GM12878 (cell line): Measurements from ENCODE around the gene STXBP3. TPM values are rescaled to one million over a fixed set of nuclear protein-coding genes. Genes with fewer than 3 reads are reported as not detected.

Experiments used
- ATAC-seq: fragments of 200-7000 bp; cut with Tn5 transposase; 3 replicates; pipeline ENCODE4 v1.9.1; 2020; ENCODE audit warnings: mild to moderate bottlenecking, moderate library complexity
- BruUV-seq: library from RNA; stranded (reverse); fragments of 400-500 nt; replicated peaks from 2 replicates; lab custom pipeline; 2021; lab: Mats Ljungman, UMichigan
- CTCF ChIA-PET: fragments of 300-600 bp; sonication (Branson Sonifier 250); formaldehyde crosslinking; extraction: SDS; loops from one replicate; lab custom pipeline; 2021; ENCODE audit warnings: inconsistent platforms; lab: Yijun Ruan, JAX
- POLR2A ChIA-PET: fragments of 350-600 bp; formaldehyde crosslinking; extraction: SDS; loops from one replicate; lab custom pipeline; 2021; ENCODE audit warnings: inconsistent platforms; lab: Charles Lee
- RAD21 ChIA-PET: fragments of 300-600 bp; sonication (Branson Sonifier 250); formaldehyde crosslinking; loops from one replicate; lab custom pipeline; 2023; ENCODE audit warnings: antibody characterized with exemption; ENCODE audit not compliant: unreplicated experiment; lab: Charles Lee
- SMC1A ChIA-PET: fragments of 300-600 bp; sonication (Branson Sonifier 250); formaldehyde crosslinking; loops from one replicate; lab custom pipeline; 2023; ENCODE audit not compliant: unreplicated experiment, uncharacterized antibody; lab: Charles Lee
- DNase-seq: peaks from one replicate; pipeline ENCODE4 v3.0.0-alpha.2; 2011; ENCODE audit warnings: low read depth, low spot score
- FAIRE-seq: peaks from 3 replicates; lab custom pipeline; 2011; peaks lifted over from hg19 to GRCh38; lab: Jason Lieb, UNC
- H2AFZ ChIP-seq: 2 replicates; pipeline ENCODE4 v1.6.0; 2011; ENCODE audit warnings: low read depth, low read length, control low read depth; ENCODE audit not compliant: control insufficient read depth
- H3K27ac ChIP-seq: 2 replicates; pipeline ENCODE4 v1.5.1; 2011; ENCODE audit warnings: control low read depth; ENCODE audit not compliant: control insufficient read depth, insufficient read depth
- H3K27me3 ChIP-seq, 2 experiments: replicated peaks in 1 of 2; 2 replicates each; pipeline versions ENCODE4 v1.6.0 to v1.6.1; 2011; ENCODE audit warnings: low read length in 1 of 2; ENCODE audit not compliant: control insufficient read depth in 2 of 2, insufficient read depth in 2 of 2
- H3K36me3 ChIP-seq, 2 experiments: 2 replicates each; pipeline ENCODE4 v1.5.1; 2011; ENCODE audit warnings: low read length in 1 of 2; ENCODE audit not compliant: control insufficient read depth in 2 of 2, insufficient read depth in 2 of 2
- H3K4me1 ChIP-seq: 2 replicates; pipeline ENCODE4 v1.6.1; 2011; ENCODE audit warnings: mild to moderate bottlenecking, low read length, moderate library complexity, mixed read lengths; ENCODE audit not compliant: control insufficient read depth, insufficient read depth
- H3K4me2 ChIP-seq: 2 replicates; pipeline ENCODE4 v1.6.0; 2011; ENCODE audit warnings: control low read depth; ENCODE audit not compliant: control insufficient read depth, insufficient read depth
- H3K4me3 ChIP-seq: fragments of 200-600 bp; sonication (generic); 2 replicates; pipeline ENCODE4 v1.5.1; 2016
- H3K79me2 ChIP-seq: 2 replicates; pipeline ENCODE4 v1.6.0; 2011; ENCODE audit warnings: low read length; ENCODE audit not compliant: control insufficient read depth, insufficient read depth
- H3K9ac ChIP-seq: 2 replicates; pipeline ENCODE4 v1.8.0; 2011; ENCODE audit warnings: low read length, control low read depth, mixed read lengths; ENCODE audit not compliant: control insufficient read depth, insufficient read depth
- H3K9me3 ChIP-seq: replicated peaks from 3 replicates; pipeline ENCODE4 v1.5.1; 2011; ENCODE audit warnings: mild to moderate bottlenecking, low read length; ENCODE audit not compliant: control insufficient read depth, insufficient read depth
- H4K20me1 ChIP-seq: 2 replicates; pipeline ENCODE4 v1.6.0; 2011; ENCODE audit not compliant: control insufficient read depth, insufficient read depth
- ATF3 ChIP-seq: IDR thresholded peaks from 2 replicates; pipeline ENCODE4 v1.6.1; 2011; ENCODE audit warnings: low read depth, mild to moderate bottlenecking, low read length, moderate library complexity, borderline replicate concordance; ENCODE audit errors: extremely low read depth
- BCL3 ChIP-seq: IDR thresholded peaks from 2 replicates; pipeline ENCODE4 v1.6.1; 2011; ENCODE audit warnings: borderline replicate concordance, low read depth, mild to moderate bottlenecking, moderate library complexity, low read length; ENCODE audit not compliant: insufficient read depth, poor library complexity, severe bottlenecking
- BRCA1 ChIP-seq: IDR thresholded peaks from 2 replicates; pipeline ENCODE4 v1.6.1; 2011; ENCODE audit warnings: low read depth, low read length, improper control_type of control experiment
- CREM ChIP-seq: IDR thresholded peaks from 2 replicates; pipeline ENCODE4 v1.6.1; 2014; ENCODE audit warnings: antibody characterized with exemption, low read depth
- EGR1 ChIP-seq, 2 experiments: IDR thresholded peaks; 1 replicate in 1 of 2; 2 replicates in 1 of 2; pipeline ENCODE4 v1.6.1; 2011 to 2012; ENCODE audit warnings: low read depth in 2 of 2, low read length in 2 of 2, borderline replicate concordance in 1 of 2, mild to moderate bottlenecking in 1 of 2, moderate library complexity in 1 of 2
- HCFC1 ChIP-seq: fragments of 150-350 bp; IDR thresholded peaks from 2 replicates; pipeline ENCODE4 v1.6.1; 2014; ENCODE audit warnings: low read length
- HDAC2 ChIP-seq: fragments of 200-600 bp; sonication (generic); IDR thresholded peaks from 2 replicates; pipeline ENCODE4 v1.6.1; 2017
- NFYB ChIP-seq: IDR thresholded peaks from 2 replicates; pipeline ENCODE4 v1.6.1; 2011; ENCODE audit warnings: low read depth, mild to moderate bottlenecking, low read length, improper control_type of control experiment, moderate library complexity; ENCODE audit not compliant: insufficient read depth
- NR2C1 ChIP-seq: fragments of 450-650 bp; IDR thresholded peaks from 2 replicates; pipeline ENCODE4 v1.6.1; 2017; ENCODE audit warnings: antibody characterized with exemption, mild to moderate bottlenecking, moderate library complexity
- PBX3 ChIP-seq: IDR thresholded peaks from 2 replicates; pipeline ENCODE4 v1.6.1; 2011; ENCODE audit warnings: mild to moderate bottlenecking, low read depth, low read length, moderate library complexity; ENCODE audit not compliant: insufficient replicate concordance
- POLR2A ChIP-seq: IDR thresholded peaks from 2 replicates; pipeline ENCODE4 v1.6.1; 2011; ENCODE audit warnings: low read depth, mild to moderate bottlenecking, low read length
- POLR2AphosphoS5 ChIP-seq: IDR thresholded peaks from 2 replicates; pipeline ENCODE4 v1.6.1; 2011; ENCODE audit warnings: mild to moderate bottlenecking, low read length, inconsistent platforms
- RUNX3 ChIP-seq: IDR thresholded peaks from 2 replicates; pipeline ENCODE4 v1.6.1; 2012; ENCODE audit warnings: low read length, inconsistent platforms
- SMC3 ChIP-seq: IDR thresholded peaks from 2 replicates; pipeline ENCODE4 v1.6.1; 2011; ENCODE audit warnings: low read length, improper control_type of control experiment, borderline replicate concordance
- TCF12 ChIP-seq: IDR thresholded peaks from 2 replicates; pipeline ENCODE4 v1.6.1; 2011; ENCODE audit warnings: low read depth, mild to moderate bottlenecking, low read length
- YBX1 ChIP-seq: fragments of 450-650 bp; IDR thresholded peaks from 2 replicates; pipeline ENCODE4 v1.6.1; 2016; ENCODE audit warnings: antibody characterized with exemption
- YY1 ChIP-seq: IDR thresholded peaks from 2 replicates; pipeline ENCODE4 v1.6.1; 2011; ENCODE audit warnings: low read depth, mild to moderate bottlenecking, low read length
- ZBTB4 ChIP-seq: fragments of 450-650 bp; formaldehyde crosslinking; IDR thresholded peaks from 2 replicates; pipeline ENCODE4 v1.4.0; 2022; ENCODE audit warnings: mild to moderate bottlenecking, moderate library complexity
- ZZZ3 ChIP-seq: IDR thresholded peaks from 2 replicates; pipeline ENCODE4 v1.6.1; 2011; ENCODE audit warnings: low read depth; ENCODE audit not compliant: control insufficient read depth, insufficient read length
- WGBS: methylation state at CpG from one replicate; pipeline ENCODE4 v1.1.6; 2016; ENCODE audit warnings: low lambda C conversion rate; ENCODE audit not compliant: insufficient replicate concordance, insufficient coverage; ENCODE audit errors: missing lambda C conversion rate; 5-methylcytosine and 5-hydroxymethylcytosine counted together
- in situ Hi-C: fragments of 300-500 bp; cut with MboI; formaldehyde crosslinking; loops from 9 replicates; pipeline ENCODE4 v1.14.3; 2018; ENCODE audit warnings: mixed read lengths
- intact Hi-C: fragments of 100-400 bp; cut with micrococcal nuclease; formaldehyde crosslinking; loops from one replicate; pipeline ENCODE4 v1.14.2; 2022; ENCODE audit not compliant: unreplicated experiment
- polyA plus RNA-seq, 11 experiments: library from polyadenylated mRNA; depleted of rRNA in 4 of 11; unstranded in 6 of 11; stranded (reverse) in 5 of 11; fragments of >200 nt; fragmentation: Nextera tagmentation in 4 of 11; fragmentation: Illumina TruSeq in 1 of 11; extraction: Ambion mirVana in 4 of 11; extraction: Trizol in 1 of 11; gene quantifications; 1 replicate in 1 of 11; 2 replicates in 10 of 11; pipeline versions ENCODE4 v1.2.1 to v1.2.3, GENCODE V29; 2011 to 2016; ENCODE audit warnings: inconsistent platforms in 2 of 11, missing spikeins in 2 of 11, low read depth in 1 of 11
- total RNA-seq, 4 experiments: library from RNA; depleted of rRNA in 3 of 4; stranded (reverse); fragments of >200 nt in 3 of 4; fragmentation: Illumina TruSeq in 1 of 4; extraction: Trizol in 1 of 4; gene quantifications; 2 replicates each; pipeline versions ENCODE4 v1.2.1 to v1.2.3, GENCODE V29; 2013 to 2021

Gene STXBP3
- total and polyA plus RNA-seq, 10 of the 15 experiments (the other 5 are each of a cell fraction or from before 2014, with no cell fraction given): 19.6 to 35.1 (median 27.3) TPM

- POLR2A ChIA-PET: no interaction called here
- Histone ChIP-seq H2AFZ (no peak overlapping the region), H3K4me3 (no peak overlapping the region), H3K4me2 (no peak overlapping the region), H3K79me2 (no peaks in the 10 kb centered on the region), H3K9me3 (no peaks in the 10 kb centered on the region), H3K36me3 (no peaks in the 10 kb centered on the region), H4K20me1 (no peaks in the 10 kb centered on the region), H3K27me3 (peaks cover 0 to 2% of the 10 kb centered on the region in 2 experiments; a peak in 2 of 4 replicates), H3K4me1 (no peaks in the 10 kb centered on the region), H3K9ac (no peak overlapping the region), H3K27ac (no peak overlapping the region)
- intact Hi-C loops (no loop called here), in situ Hi-C loops (no loop called here)
- RAD21 ChIA-PET: no interaction called here
- ATAC-seq (no peak), FAIRE-seq (no peak), DNase-seq (no peak)
- no TSS peak for BruUV-seq
- CTCF ChIA-PET: interaction anchor here (1.2 to 1.3 kb wide), 2 partner anchors 7 to 112 kb away, joined by 3 read pairs; no protein-coding TSS in a partner anchor
- WGBS: 55% methylated on average over 2 of the region's 2 CpGs
- SMC1A ChIA-PET: no interaction called here
- TF ChIP-seq YY1: no peak
- no peak for TF ChIP-seq NFYB
- TF ChIP-seq BCL3: no peak
- no peak for TF ChIP-seq ZBTB4 (CRISPR knock-in tag)
- no peak for TF ChIP-seq EGR1 (IDR thresholded peaks at IDR 0.05; ENCODE audit: borderline replicate concordance in 1 of 2, low read depth in 2 of 2, low read length in 2 of 2)
- no peak for TF ChIP-seq CREM
- no peak for TF ChIP-seq BRCA1
- TF ChIP-seq POLR2AphosphoS5: no peak
- TF ChIP-seq PBX3: no peak
- TF ChIP-seq HDAC2: no peak
- no peak for TF ChIP-seq TCF12
- TF ChIP-seq NR2C1: no peak
- no peak for TF ChIP-seq SMC3
- no peak for TF ChIP-seq RUNX3
- TF ChIP-seq HCFC1: no peak
- TF ChIP-seq ZZZ3: no peak
- no peak for TF ChIP-seq YBX1
- no peak for TF ChIP-seq POLR2A
- no peak for TF ChIP-seq ATF3
These were observed 29.8 kb upstream of the STXBP3 start for GRCh38 chr1:108716437-108717230.
